ENCODE data around the gene MEP1A. TPM values are rescaled to one million over a fixed set of nuclear protein-coding genes. Genes with fewer than 3 reads are reported as not detected.
"Not testable (repeated sequence)": the region's sequence is repeated elsewhere in the genome, so short reads cannot be mapped to it uniquely, and the experiment has no call there.

Gene MEP1A
- total RNA-seq, 1 donor from 2014 or later, result not detected

GRCh38 chr6:46838033-46838432, 44.8 kb downstream of the MEP1A start:
- no peak for ATAC-seq

GRCh38 chr6:46842252-46842846, 49.2 kb downstream of the MEP1A start:
- ATAC-seq, result not testable (repeated sequence)

- no peak for ATAC-seq
These were observed 51.9 kb downstream of the MEP1A start for GRCh38 chr6:46845126-46845525.

GRCh38 chr6:46848684-46849360, 55.6 kb downstream of the MEP1A start:
- ATAC-seq, result peak; percentile 95

GRCh38 chr6:46849361-46849690, 56.1 kb downstream of the MEP1A start:
- ATAC-seq, result peak; percentile 17

- ATAC-seq, result no peak
These were observed 57.6 kb downstream of the MEP1A start for GRCh38 chr6:46850792-46851191.

GRCh38 chr6:46851576-46851975, 58.4 kb downstream of the MEP1A start:
- ATAC-seq, result not testable (repeated sequence)

GRCh38 chr6:46855966-46856365, 62.8 kb downstream of the MEP1A start:
- ATAC-seq, result not testable (repeated sequence)

GRCh38 chr6:46862381-46862780, 69.2 kb downstream of the MEP1A start:
- ATAC-seq, result no peak

- no peak for ATAC-seq
These were observed 70.6 kb downstream of the MEP1A start for GRCh38 chr6:46863791-46864190.

- ATAC-seq, result no peak
These were observed 72.0 kb downstream of the MEP1A start for GRCh38 chr6:46865221-46865620.

GRCh38 chr6:46867411-46867810, 74.2 kb downstream of the MEP1A start:
- ATAC-seq, result no peak

GRCh38 chr6:46876126-46876525, 82.9 kb downstream of the MEP1A start:
- ATAC-seq, result peak; percentile 53

- no peak for ATAC-seq
These were observed 85.8 kb downstream of the MEP1A start for GRCh38 chr6:46879003-46879402.

GRCh38 chr6:46882645-46883044, 89.5 kb downstream of the MEP1A start:
- ATAC-seq, result no peak

GRCh38 chr6:46888031-46888430, 94.8 kb downstream of the MEP1A start:
- ATAC-seq, result no peak

GRCh38 chr6:46888578-46888977, 95.4 kb downstream of the MEP1A start:
- ATAC-seq, result no peak

Other genes with a start within 250 kb of the MEP1A start
- 3.4 TPM for gene CYP39A1, start 140.6 kb upstream of the MEP1A start, total RNA-seq
- gene SLC25A27, start 140.4 kb upstream of the MEP1A start, total RNA-seq, result 3.4 TPM
- gene TDRD6, start 105.5 kb upstream of the MEP1A start, total RNA-seq, result 0.08 TPM
- gene PLA2G7, start 58.0 kb upstream of the MEP1A start, total RNA-seq, result 0.32 TPM
- not detected for gene ANKRD66, start 46.5 kb upstream of the MEP1A start, total RNA-seq
- gene ADGRF5, start 128.5 kb downstream of the MEP1A start, total RNA-seq, result 2.5 TPM
- 32.8 TPM for gene ADGRF1, start 248.9 kb downstream of the MEP1A start, total RNA-seq